ENCODE measurements around the gene TMEM168.
A peak's percentile ranks its signal among the peaks of the same experiment; 100 is the strongest.
"Not testable (repeated sequence)": the region's sequence is repeated elsewhere in the genome, so short reads cannot be mapped to it uniquely, and the experiment has no call there.

Gene TMEM168, protein sequence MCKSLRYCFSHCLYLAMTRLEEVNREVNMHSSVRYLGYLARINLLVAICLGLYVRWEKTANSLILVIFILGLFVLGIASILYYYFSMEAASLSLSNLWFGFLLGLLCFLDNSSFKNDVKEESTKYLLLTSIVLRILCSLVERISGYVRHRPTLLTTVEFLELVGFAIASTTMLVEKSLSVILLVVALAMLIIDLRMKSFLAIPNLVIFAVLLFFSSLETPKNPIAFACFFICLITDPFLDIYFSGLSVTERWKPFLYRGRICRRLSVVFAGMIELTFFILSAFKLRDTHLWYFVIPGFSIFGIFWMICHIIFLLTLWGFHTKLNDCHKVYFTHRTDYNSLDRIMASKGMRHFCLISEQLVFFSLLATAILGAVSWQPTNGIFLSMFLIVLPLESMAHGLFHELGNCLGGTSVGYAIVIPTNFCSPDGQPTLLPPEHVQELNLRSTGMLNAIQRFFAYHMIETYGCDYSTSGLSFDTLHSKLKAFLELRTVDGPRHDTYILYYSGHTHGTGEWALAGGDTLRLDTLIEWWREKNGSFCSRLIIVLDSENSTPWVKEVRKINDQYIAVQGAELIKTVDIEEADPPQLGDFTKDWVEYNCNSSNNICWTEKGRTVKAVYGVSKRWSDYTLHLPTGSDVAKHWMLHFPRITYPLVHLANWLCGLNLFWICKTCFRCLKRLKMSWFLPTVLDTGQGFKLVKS
- total RNA-seq, result 17.8 to 60.9 (median 45.2) reads per million in 18 experiments

DNA sequence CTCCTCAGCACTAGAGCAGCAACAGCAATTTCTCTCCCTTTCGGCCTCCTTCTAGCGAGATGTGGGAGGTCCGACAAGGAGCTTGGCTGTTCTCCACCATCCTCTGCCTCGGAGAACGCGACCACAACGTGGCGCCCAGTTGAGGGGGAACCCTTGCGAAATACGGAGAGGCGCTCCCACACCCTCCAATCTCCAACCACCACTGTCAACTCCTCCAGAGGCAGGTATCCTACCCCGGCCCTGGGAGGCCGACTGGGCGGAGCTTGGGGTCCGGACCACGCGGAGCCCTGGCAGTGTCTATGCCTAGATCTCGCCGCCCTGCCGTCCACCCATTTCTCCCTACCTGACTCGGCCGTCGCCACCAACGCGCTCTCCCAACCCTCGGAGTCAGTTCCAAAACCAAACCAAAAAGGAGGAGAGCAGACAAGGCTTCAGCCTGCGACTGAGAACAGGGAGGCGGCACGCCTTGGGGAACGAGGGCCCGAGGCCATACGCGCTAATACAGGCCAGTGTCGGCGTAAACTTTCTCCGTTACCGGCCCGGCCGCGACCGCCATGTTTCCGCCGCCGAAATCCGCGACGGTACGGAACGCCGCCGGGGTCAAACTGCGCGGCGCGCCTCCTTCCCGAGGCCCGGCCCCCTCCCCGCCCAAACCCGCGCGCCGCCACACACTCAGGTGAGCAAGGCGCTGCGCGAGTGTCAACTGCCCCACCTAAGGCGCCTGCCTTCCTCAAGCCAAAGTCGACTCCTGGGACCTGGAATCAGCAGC is at the start of gene TMEM168:
TSS of gene TMEM168 (minus strand) at position 577 of the 769 bp plus-strand sequence. CDS start 5,568 bp downstream, outside the sequence.
- peak; percentile 64 to 72 for DNase-seq

DNA sequence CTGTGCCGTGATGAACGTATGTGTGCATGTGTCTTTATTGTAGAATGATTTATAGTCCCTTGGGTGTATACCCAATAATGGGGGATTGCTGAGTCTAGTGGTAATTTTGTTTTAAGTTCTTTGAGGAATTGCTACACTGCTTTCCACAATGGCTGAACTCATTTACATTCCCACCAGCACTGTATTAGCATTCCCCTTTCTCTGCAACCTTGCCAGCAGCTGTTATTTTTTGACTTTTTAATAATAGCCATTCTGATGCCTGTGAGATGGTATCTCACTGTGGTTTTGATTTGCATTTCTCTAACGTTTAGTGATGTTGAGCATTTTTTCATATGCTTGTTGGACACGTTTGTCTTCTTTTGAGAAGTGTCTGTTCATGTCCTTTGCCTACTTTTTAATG is 45.7 kb upstream of the TMEM168 start:
- DNase-seq, result not testable (repeated sequence)

DNA sequence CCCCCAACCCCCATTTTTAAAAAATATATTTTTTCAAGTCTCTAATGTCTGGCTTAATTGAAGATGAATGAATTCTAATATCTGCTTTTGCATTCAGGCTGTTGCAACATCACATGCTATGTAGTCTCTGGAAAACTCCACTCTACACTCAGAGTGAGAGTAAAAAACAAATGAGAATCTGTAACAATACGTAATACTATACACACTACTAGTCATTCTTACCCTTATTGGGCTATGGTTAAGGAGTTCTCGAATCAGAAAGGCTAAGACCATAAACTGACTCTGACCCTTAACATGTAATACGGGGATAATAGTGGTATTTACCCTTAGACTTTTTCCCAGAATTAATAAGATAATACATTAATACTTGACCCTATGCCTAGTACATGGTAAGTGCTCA is 42.9 kb upstream of the TMEM168 start:
- DNase-seq, result no peak

DNA sequence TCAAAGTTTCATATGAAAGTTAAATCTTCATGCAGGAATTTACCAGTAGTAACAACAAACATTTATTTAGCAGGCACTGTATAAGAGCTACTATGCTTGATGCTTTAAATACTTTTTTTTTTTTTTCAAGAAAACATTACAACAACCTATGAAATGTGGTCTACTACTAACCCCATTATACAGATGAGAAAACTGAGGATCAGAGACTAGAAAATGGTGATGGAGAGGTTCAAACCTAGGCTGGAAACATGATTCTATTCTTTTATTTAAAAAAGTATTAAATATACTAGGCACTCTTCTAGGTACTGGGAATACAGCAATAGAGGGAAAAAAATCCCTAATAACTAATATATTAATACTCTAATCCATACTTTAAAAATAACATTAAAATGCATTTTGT is 40.6 kb upstream of the TMEM168 start:
- DNase-seq, result no peak

DNA sequence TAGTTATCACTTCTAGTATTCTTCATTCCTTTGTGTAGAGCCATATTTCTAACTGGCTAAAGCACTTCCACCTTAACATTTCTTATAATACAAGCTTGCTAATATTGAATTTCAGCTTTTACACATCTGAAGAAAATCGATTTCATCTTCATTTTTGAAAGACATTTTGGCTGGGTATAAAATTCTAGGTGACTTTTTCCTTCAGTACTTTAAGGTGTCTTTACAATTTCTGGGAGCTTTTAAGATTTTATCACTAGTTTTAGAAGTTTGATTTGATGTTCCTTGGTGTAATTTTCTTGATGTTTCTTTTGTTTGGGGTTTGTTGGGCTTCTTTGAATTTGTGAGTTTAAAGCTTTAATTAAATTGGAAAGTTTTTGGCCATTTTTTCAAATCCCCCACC is 38.5 kb upstream of the TMEM168 start:
- no peak for DNase-seq

DNA sequence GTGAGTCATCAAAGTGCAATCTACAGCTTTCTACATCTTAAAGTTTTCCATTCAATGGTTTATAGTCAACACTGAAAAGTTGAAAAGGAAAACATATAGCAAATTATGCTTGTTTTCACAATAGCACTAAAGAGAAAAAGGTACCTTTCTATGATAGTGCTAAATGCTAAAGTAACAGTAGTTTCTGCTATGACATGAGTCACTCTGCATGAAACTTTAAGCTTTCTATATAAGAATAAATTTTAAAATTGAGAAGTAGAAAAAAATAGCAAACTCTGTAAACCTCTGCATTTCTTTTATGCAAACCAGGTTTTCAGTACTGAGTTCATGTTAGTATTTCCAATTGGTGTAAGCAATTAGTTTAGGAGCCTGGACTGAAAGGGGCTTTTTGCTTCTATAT is 31.2 kb upstream of the TMEM168 start:
- DNase-seq, result no peak

GRCh38 chr7:112819536-112819935 is 29.3 kb upstream of the TMEM168 start:
- DNase-seq, result no peak

DNA sequence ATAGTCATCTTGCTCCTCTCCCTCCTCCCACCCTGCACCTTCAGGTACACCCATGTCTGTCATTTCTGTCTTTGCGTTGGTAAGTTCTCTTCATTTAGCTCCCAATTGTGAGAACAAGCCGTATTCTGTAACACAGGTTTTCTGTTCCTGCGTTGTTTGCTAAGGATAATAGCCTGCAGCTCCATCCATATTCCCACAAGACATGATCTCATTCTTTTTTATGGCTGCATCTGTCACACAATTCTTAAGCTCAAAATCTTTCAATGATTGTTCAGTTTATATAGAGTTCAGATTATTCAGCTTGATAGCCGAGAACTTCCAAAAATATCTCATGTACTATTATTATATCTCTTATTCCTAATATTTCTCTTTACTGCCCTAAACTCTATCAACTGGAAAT is 16.0 kb upstream of the TMEM168 start:
- DNase-seq, result no peak

- no peak for DNase-seq
Measured at GRCh38 chr7:112802406-112802805, 12.2 kb upstream of the TMEM168 start.

DNA sequence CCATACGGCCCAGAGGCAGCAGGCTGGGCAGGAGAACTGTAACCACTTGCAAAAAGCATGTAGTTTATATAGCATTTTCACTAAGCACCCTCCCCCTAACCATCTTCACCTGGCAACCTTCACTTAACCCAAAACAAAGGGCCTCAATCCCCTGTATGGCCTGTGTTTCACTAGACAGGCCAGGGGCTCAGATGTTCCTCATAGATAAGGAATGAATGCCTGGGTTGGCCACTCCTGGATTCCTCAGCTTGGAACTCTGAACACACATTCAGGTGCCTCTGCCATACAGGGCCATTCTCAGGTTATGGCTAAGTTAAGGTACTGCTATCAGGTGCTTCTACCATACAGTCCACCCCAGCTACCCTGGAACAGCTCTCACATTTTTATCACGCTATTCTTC is 10.3 kb upstream of the TMEM168 start:
- DNase-seq, result no peak

DNA sequence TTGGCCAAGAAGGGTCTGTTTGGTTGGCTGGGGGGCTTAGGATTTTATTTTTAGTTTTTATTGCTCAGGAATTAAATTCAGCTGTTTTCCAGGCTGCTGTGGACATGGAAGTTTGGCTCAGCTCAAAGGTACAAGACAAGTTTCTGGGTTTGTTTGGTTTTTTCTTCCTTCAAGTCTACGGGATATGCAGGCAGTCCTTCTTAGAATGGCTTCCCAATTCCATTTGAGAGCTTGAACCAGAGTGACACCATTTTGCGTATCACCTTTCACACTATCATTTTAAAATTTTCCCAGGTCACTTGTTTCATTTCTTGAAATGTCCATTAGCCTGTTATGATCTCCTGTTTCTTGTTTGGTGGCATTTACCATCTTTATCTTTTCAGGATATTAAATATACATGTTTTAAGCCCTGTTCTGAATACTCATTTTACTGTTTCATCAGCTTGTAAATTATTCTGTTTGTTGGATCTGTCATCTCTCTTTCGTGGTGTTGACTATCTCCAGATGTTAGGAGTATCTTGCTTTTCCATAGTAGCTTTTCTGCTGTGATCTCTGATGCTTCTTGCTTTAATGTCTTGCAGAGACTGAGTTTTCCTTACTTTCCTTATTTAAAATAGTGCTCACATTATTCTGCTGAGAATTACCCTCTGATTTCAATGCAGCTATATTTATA is 9.4 kb upstream of the TMEM168 start:
- DNase-seq, result no peak

DNA sequence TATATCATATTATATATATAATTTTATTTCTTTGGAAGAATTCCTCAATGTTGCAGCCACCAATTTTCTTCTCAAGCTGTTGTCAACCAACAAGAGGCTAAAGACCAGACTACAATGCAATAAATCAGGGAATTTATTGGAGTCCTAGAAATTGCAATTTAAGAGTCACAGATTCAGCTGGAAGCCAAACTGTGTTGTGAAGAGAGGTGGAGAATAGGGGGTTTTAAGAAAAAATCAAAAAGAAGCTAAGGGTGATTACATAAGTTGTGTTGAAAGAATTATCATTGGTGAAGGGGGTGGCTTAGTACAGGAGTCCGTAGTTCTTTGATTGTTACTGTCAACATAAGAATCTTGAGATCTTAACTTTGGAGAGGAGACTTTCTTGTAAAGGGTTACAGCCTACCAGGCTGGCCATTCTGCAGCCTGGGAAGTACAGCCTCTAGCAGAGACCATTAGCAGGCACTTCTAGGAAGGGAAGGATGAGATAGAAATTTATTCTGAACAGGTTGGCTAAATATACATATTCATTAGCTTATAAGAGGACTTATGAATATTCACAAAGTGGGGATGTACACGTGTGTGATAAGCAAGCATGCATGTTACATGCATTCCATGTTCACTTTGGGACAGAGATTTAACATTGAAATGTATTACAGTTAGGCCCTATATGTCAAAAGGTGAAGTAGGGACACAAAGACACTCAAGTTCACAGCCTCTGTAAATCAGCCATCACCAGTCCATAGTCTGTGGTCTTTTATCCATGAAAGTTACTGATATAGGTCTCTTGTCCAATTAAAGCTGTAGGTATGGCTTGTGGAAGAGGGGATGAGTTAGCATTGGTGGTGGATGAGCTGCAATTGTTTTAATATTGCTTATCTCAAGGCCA is 8.3 kb upstream of the TMEM168 start:
- no peak for DNase-seq

DNA sequence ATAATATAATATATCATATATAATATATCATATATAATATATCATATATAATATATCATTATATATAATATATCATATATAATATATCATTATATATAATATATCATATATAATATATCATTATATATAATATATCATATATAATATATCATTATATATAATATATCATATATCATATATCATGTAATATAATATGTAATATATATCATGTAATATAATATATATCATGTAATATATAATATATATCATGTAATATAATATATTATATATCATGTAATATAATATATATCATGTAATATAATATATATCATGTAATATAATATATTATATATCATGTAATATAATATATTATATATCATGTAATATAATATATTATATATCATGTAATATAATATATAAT is 6.4 kb upstream of the TMEM168 start:
- not testable (repeated sequence) for DNase-seq

GRCh38 chr7:112792441-112792840 is 2.2 kb upstream of the TMEM168 start:
- DNase-seq, result no peak

DNA sequence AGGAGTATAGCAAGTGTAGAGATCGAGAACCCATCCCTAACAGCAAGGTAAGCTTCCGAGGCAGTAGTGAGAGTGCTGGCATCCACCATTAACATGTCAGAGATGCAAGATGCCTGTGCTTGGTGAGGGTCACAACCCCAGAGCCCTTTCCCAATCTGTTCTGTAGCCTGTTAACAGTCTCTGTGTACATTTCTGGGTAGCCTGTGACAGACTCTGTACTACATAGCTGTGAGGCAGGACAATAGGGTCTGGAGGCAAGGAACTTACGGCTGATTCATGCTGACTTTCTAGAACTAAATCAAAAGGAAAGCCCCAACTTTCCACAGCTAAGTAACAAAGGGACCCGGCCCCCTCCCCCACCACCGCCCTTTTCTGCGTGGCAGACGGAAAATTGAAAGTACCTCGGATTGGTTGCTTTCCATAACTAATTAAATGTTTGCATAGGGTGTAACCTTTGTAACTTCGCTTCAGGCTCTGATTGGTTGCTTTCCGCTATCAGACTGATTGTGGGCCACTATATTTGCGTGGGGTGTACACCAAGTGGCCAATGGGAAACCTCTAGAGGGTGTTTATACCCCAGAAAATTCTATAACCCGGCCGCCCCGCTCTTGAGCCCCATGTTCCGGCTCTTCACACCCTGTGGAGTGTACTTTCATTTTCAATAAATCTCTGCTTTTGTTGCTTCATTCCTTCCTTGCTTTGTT is 1.4 kb upstream of the TMEM168 start:
- no peak for DNase-seq

DNA sequence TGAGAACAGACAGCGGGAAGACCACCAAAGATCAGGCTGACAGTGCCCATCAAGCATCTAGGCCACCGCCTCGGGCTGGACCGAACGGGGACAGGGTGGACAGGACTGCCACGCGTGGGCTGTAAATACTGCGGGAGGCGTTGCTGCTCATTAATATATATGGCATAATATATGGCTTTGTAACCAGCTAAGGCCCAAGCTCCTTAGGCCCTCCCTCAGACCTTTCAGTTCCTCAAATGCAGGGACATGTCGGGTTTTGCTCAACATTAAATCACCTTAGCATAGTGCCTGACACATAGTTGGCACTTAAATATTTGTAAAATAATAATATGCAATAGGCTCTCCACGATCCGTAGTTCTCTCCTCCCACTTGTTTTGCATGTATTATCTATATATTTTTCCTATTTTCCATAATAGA is 402 bp upstream of the TMEM168 start:
- peak; percentile 57 for DNase-seq

DNA sequence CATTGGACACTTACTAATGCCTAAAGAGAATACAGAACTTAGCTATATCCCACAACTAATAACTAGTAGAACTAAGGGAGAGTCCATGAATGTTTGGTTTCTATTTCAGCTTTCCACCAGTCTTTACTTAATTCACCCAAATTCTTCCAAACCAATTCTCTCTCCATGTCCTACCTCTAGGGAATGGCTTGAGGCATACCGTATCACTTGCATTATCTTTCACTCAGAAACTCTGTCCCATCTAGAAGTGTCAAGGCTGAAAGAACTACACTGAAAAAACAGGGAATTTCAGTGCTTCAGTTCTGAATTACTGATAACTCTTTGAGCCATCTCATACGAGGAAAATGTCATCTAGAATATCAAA is 758 bp downstream of the TMEM168 start:
- no peak for DNase-seq

DNA sequence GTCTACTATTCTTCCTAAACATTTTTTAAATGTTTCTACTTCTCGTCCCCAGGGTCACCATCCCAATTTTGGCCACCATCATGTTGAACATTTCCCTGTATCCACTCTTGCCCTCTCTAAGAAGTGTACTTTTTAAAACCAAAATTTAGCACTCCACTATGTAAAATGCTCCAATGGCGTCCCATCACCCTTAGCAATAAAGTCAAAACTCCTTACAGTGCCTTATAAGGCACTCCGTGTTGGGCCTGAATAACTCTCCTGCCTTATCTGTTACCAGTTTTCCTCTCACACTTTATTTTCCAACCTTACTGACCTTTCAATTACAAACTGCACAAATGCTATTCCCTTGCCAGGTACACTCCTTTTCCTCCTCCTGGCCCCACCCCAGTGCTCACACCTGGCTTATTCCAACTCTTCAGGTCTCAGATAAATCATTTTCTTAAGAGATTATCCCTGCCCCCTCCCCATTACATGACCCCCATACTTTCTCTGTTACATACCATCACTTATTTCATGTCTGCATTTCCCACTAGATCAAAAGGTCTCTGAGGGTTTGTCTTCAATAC is 1.3 kb downstream of the TMEM168 start:
- no peak for DNase-seq

GRCh38 chr7:112784603-112785002 is 5.6 kb downstream of the TMEM168 start:
- peak; percentile 17 to 29 for DNase-seq

- no peak for DNase-seq
Measured at GRCh38 chr7:112782498-112782897, 7.7 kb downstream of the TMEM168 start.

DNA sequence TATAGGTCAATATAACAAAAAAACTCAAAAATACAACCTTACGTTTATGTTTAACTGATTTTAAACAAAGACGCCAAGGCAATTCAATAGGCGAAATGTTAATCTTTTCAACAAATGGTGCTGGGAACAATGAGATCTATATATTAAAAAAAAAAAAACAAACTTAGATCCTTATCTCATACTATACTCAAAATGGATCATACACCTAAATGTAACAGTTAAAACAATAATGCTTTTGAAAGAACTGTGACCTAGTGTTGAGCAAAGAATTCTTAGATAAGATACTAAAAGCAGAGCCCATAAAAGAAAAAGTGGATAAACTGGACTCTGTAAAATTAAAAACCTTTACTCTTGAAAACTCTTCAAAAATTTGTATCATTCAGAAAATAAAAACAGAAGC is 8.6 kb downstream of the TMEM168 start:
- no peak for DNase-seq

All from inflammatory macrophage (primary cell).